LNCAP (cell line): ENCODE data around the gene EEFSEC.

ENCODE experiments used
- TF ChIP-seq, protein P1 (sequence below): fragments of 450-650 bp; IDR thresholded peaks from 2 replicates; pipeline ENCODE4 v1.5.1; 2017; ENCODE audit warnings: mild to moderate bottlenecking

Gene EEFSEC

DNA sequence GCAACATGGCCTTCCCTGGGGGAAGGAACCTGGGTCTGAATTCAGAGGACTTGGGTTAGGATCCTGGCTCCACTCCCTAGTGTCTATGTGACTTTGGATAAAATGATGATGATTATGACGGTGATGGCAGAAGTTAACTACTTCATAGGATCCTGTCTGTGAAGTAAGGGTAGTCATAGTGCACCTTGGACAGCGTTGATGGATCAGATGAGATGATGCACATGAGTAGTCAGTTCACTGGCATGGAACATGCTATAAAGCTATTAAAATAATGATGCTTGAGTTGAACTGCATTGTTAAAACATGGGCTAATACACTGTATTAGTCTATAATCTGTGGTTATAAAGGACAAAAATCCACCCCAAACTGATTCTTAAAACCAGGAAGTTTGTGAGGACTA, 62.0 kb downstream of the EEFSEC start:
- TF ChIP-seq, protein P1, sequence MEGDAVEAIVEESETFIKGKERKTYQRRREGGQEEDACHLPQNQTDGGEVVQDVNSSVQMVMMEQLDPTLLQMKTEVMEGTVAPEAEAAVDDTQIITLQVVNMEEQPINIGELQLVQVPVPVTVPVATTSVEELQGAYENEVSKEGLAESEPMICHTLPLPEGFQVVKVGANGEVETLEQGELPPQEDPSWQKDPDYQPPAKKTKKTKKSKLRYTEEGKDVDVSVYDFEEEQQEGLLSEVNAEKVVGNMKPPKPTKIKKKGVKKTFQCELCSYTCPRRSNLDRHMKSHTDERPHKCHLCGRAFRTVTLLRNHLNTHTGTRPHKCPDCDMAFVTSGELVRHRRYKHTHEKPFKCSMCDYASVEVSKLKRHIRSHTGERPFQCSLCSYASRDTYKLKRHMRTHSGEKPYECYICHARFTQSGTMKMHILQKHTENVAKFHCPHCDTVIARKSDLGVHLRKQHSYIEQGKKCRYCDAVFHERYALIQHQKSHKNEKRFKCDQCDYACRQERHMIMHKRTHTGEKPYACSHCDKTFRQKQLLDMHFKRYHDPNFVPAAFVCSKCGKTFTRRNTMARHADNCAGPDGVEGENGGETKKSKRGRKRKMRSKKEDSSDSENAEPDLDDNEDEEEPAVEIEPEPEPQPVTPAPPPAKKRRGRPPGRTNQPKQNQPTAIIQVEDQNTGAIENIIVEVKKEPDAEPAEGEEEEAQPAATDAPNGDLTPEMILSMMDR, result no peak

GRCh38 chr3:128215800-128216495, 62.7 kb downstream of the EEFSEC start:
- TF ChIP-seq, protein P1, result no peak

DNA sequence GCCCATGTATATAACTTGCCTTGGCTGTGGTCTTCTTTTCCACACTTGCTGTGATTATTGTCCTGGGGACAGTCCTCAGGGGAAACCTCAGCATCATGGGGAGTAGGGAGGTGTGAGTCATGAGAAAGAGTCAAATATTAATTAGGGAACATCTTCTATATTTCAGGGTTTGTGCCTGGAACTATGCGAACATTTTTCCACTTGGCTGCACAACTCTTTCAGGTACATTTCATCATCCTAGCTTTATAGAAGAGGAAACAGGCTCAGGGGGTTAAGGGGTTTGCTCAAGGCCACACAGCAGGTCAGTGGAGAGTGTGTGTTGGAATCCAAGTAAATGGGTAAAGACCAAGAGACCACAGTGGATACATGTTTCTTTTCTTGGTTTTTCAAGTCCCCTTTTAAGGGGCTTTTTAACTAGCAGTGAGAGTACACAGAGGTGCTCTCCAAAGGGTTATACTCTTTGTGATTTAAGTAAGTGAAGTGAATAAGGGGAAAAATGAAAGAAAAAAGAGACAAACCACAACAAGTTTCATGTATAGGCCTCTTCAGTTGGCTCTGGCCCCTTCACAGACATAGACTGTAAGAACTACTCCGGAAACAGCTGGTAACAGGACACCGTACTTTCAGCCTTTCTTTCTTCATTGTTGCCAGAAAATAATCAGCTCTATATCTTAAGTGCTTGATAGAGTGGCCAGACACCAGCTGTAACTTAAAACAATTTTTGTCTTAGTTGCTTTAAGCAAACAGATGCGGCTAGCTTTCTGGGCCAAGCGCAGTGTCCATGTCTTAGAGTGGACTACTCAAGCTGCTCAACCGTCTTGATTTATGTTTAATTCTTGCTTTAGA, 64.6 kb downstream of the EEFSEC start:
- TF ChIP-seq, protein P1, result no peak

DNA sequence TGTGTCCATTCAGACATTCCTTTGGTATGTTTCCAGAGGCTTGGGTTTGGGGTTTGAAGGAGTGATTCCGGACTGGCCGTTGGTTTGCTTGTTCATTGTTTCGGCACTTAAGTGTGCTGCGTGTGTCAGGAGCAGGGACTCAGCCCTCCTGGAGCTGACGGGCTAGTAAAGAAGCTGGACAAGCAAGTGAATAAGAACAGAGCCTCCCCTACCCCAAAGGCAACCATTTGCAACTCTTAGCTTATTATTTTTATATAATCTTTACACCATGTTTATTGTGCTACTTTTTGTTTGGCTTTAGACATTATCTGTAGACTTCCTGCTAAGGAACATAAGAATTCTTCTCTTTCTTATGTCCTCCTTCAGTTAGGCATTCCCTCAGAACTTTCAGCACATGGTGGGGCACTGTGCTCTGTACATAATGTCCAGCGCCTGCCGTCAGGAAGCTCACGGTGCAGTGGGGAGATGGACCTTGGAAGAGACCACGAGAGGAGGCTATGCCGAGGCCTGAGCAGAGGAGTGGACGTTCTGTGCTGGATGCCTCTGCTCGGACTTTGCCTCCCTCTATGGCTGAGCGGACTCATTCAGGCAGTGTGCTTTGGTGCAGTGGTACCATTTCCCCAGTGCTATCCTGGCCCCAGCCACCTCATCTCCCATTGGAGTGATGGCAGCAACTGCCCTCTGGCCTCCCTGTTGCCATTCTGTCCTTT, 65.4 kb downstream of the EEFSEC start:
- TF ChIP-seq, protein P1, result no peak

DNA sequence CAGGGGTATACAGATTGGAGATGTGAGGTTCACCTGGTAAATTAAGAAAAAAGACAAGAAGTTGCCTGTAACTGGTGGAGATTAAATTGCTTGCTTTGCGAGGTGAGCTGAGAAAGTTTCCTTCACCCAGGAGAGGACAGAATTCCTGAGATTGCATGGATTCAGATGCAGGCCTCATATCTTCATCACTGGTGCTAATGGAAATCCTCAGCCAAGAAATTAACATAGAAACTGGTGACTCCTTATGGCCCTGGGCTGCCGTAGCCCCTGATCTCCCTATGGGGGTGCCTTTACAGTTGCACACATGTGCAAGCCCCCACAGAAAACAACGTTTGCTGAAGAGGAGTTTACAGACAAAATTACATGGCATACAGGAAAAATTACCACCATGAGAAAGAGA, 68.0 kb downstream of the EEFSEC start:
- TF ChIP-seq, protein P1, result no peak

- TF ChIP-seq, protein P1, result no peak
Measured at GRCh38 chr3:128222796-128223385, 69.6 kb downstream of the EEFSEC start.

- TF ChIP-seq, protein P1, result no peak
Measured at GRCh38 chr3:128226186-128226725, 73.0 kb downstream of the EEFSEC start.
